ENCODE measurements around the gene OR2F1. TPM values are rescaled to one million over a fixed set of nuclear protein-coding genes. Genes with fewer than 3 reads are reported as not detected.
"Not testable (repeated sequence)": the region's sequence is repeated elsewhere in the genome, so short reads cannot be mapped to it uniquely, and the experiment has no call there.

OR2F1 gene
- total RNA-seq, 1 donor: 0.72 TPM

- no peak overlapping the region for H3K4me3 ChIP-seq (ENCODE audit: insufficient read depth, low read length)
- H3K27me3 ChIP-seq (ENCODE audit: insufficient read depth, low read length): no peaks in the 10 kb centered on the region
- H3K79me2 ChIP-seq (ENCODE audit: insufficient read depth, low read length): no peaks in the 10 kb centered on the region
- H3K9me3 ChIP-seq (ENCODE audit: low read depth, low read length): no peaks in the 10 kb centered on the region
- DNase-seq (ENCODE audit: insufficient read length, low spot score, missing footprints): no peak
- TF ChIP-seq CTCF (IDR thresholded peaks at IDR 0.05; ENCODE audit: extremely low read depth, low read depth, low read length): no peak
- no peak overlapping the region for H2AFZ ChIP-seq (ENCODE audit: low read length)
- H3K36me3 ChIP-seq (ENCODE audit: insufficient read depth, low read length): no peaks in the 10 kb centered on the region
- no peaks in the 10 kb centered on the region for H4K20me1 ChIP-seq (ENCODE audit: insufficient read depth, low read length)
- H3K27ac ChIP-seq (ENCODE audit: low read depth, low read length): no peak overlapping the region
- H3K4me2 ChIP-seq (ENCODE audit: insufficient read depth, low read length): no peak overlapping the region
- no peaks in the 10 kb centered on the region for H3K4me1 ChIP-seq (ENCODE audit: insufficient read depth, low read length)
Observed at GRCh38 chr7:144006029-144006691, 51.5 kb downstream of the OR2F1 start.

- Histone ChIP-seq H3K4me3 (ENCODE audit: insufficient read depth, low read length) (no peak overlapping the region), H4K20me1 (ENCODE audit: insufficient read depth, low read length) (no peaks in the 10 kb centered on the region), H3K79me2 (ENCODE audit: insufficient read depth, low read length) (no peaks in the 10 kb centered on the region), H3K4me2 (ENCODE audit: insufficient read depth, low read length) (no peak overlapping the region), H2AFZ (ENCODE audit: low read length) (no peak overlapping the region), H3K27ac (ENCODE audit: low read depth, low read length) (no peak overlapping the region), H3K4me1 (ENCODE audit: insufficient read depth, low read length) (no peaks in the 10 kb centered on the region), H3K9me3 (ENCODE audit: low read depth, low read length) (no peaks in the 10 kb centered on the region), H3K27me3 (ENCODE audit: insufficient read depth, low read length) (no peaks in the 10 kb centered on the region), H3K36me3 (ENCODE audit: insufficient read depth, low read length) (no peaks in the 10 kb centered on the region)
- no peak for TF ChIP-seq CTCF (IDR thresholded peaks at IDR 0.05; ENCODE audit: extremely low read depth, low read depth, low read length)
- no peak for DNase-seq (ENCODE audit: insufficient read length, low spot score, missing footprints)
Observed at GRCh38 chr7:144006692-144007042, 52.0 kb downstream of the OR2F1 start.

- Histone ChIP-seq H4K20me1 (ENCODE audit: insufficient read depth, low read length) (no peaks in the 10 kb centered on the region), H2AFZ (ENCODE audit: low read length) (no peak overlapping the region), H3K27ac (ENCODE audit: low read depth, low read length) (no peak overlapping the region), H3K4me1 (ENCODE audit: insufficient read depth, low read length) (no peaks in the 10 kb centered on the region), H3K79me2 (ENCODE audit: insufficient read depth, low read length) (no peaks in the 10 kb centered on the region), H3K4me3 (ENCODE audit: insufficient read depth, low read length) (no peak overlapping the region), H3K27me3 (ENCODE audit: insufficient read depth, low read length) (no peaks in the 10 kb centered on the region), H3K36me3 (ENCODE audit: insufficient read depth, low read length) (no peaks in the 10 kb centered on the region), H3K4me2 (ENCODE audit: insufficient read depth, low read length) (no peak overlapping the region), H3K9me3 (ENCODE audit: low read depth, low read length) (no peaks in the 10 kb centered on the region)
- no peak for TF ChIP-seq CTCF (IDR thresholded peaks at IDR 0.05; ENCODE audit: extremely low read depth, low read depth, low read length)
- DNase-seq (ENCODE audit: insufficient read length, low spot score, missing footprints): no peak
Observed at GRCh38 chr7:144009361-144009760, 54.7 kb downstream of the OR2F1 start.

GRCh38 chr7:144010061-144010460, 55.4 kb downstream of the OR2F1 start:
- H3K4me1 ChIP-seq (ENCODE audit: insufficient read depth, low read length); H3K9me3 ChIP-seq (ENCODE audit: low read depth, low read length); H3K4me2 ChIP-seq (ENCODE audit: insufficient read depth, low read length); H3K79me2 ChIP-seq (ENCODE audit: insufficient read depth, low read length); H3K4me3 ChIP-seq (ENCODE audit: insufficient read depth, low read length); H3K27me3 ChIP-seq (ENCODE audit: insufficient read depth, low read length); DNase-seq (ENCODE audit: insufficient read length, low spot score, missing footprints); H3K27ac ChIP-seq (ENCODE audit: low read depth, low read length); H4K20me1 ChIP-seq (ENCODE audit: insufficient read depth, low read length); H2AFZ ChIP-seq (ENCODE audit: low read length); H3K36me3 ChIP-seq (ENCODE audit: insufficient read depth, low read length): not testable (repeated sequence)

GRCh38 chr7:144010821-144011220, 56.2 kb downstream of the OR2F1 start:
- not testable (repeated sequence) for H3K4me1 ChIP-seq (ENCODE audit: insufficient read depth, low read length); H3K27ac ChIP-seq (ENCODE audit: low read depth, low read length); H3K79me2 ChIP-seq (ENCODE audit: insufficient read depth, low read length); H2AFZ ChIP-seq (ENCODE audit: low read length); DNase-seq (ENCODE audit: insufficient read length, low spot score, missing footprints); H3K9me3 ChIP-seq (ENCODE audit: low read depth, low read length); H3K4me2 ChIP-seq (ENCODE audit: insufficient read depth, low read length); H3K4me3 ChIP-seq (ENCODE audit: insufficient read depth, low read length); H4K20me1 ChIP-seq (ENCODE audit: insufficient read depth, low read length); H3K27me3 ChIP-seq (ENCODE audit: insufficient read depth, low read length); H3K36me3 ChIP-seq (ENCODE audit: insufficient read depth, low read length)
